Esophagus squamous epithelium (tissue), 4 donors: ENCODE results near the gene ZNF555.
"Not testable (repeated sequence)": the region's sequence is repeated elsewhere in the genome, so short reads cannot be mapped to it uniquely, and the experiment has no call there.

Source experiments
- CTCF ChIP-seq, 6 experiments: fragments of 450-650 bp in 4 of 6; fragments of 200-600 bp in 2 of 6; sonication (generic) in 2 of 6; IDR thresholded peaks; one replicate each; pipeline ENCODE4 v1.5.1; 2016 to 2019; ENCODE audit warnings: antibody characterized with exemption in 6 of 6, mild to moderate bottlenecking in 4 of 6, moderate library complexity in 4 of 6
- POLR2A ChIP-seq, 4 donors: fragments of 450-650 bp; IDR thresholded peaks; one replicate each; pipeline ENCODE4 v1.6.1; 2017; ENCODE audit warnings: antibody characterized with exemption in 4 of 4, mild to moderate bottlenecking in 4 of 4, moderate library complexity in 3 of 4

- TF ChIP-seq CTCF, POLR2A (IDR thresholded peaks at IDR 0.05): not testable (repeated sequence)
Observed at GRCh38 chr19:2890531-2890930, 49.3 kb downstream of the ZNF555 start.
